Measurements from ENCODE around the gene UQCC2. TPM values are rescaled to one million over a fixed set of nuclear protein-coding genes. Genes with fewer than 3 reads are reported as not detected.

Gene UQCC2
- 12.7 and 27.5 TPM in 2 replicates for total RNA-seq

GRCh38 chr6:33711140-33712129, at the start of gene UQCC2:
TSS of gene UQCC2 (minus strand) at chr6:33711700. CDS start at chr6:33711686, 14 bp downstream.

DNA sequence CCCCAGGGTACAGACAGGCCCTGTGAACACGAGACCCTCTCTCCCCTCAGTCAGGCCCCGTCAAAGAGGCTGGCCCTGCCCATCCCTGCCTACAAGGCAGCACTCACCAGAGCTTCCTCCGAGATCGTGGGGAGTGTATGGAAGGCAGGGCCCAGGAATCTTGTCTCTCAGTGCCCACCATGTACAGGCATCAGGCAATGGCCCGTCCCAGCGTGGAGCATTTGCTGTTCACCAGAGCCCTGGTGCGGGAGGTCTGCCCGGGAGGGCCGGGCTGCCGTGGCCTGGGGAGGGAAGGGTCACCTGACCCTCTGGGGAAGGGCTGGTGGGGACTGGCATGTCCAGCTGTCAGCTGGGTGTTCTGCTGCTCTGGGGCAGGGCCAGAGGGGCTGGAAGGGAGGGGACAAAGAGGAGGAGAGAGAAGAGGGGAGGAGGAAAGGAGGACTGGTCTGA, 35.2 kb upstream of the UQCC2 start, which contains the start of gene IP6K3:
IP6K3 (minus strand) TSS at position 255 of the 450 bp plus-strand sequence. CDS start 11,429 bp downstream, outside the sequence.

Other genes with a start within 250 kb of the UQCC2 start
- gene BAK1, start 131.4 kb downstream of the UQCC2 start, total RNA-seq = 10.5 and 11.7 TPM in 2 replicates
- gene ITPR3, start 90.4 kb downstream of the UQCC2 start, total RNA-seq = 70.3 and 77.4 TPM in 2 replicates
- 0.50 TPM in 1 of 2 replicates, not detected in the other for gene IP6K3, start 35.2 kb upstream of the UQCC2 start, total RNA-seq
- 47.0 and 56.4 TPM in 2 replicates for gene LEMD2, start 77.4 kb upstream of the UQCC2 start, total RNA-seq
- gene MLN, start 92.3 kb upstream of the UQCC2 start, total RNA-seq = not detected in 2 replicates

Data from smooth muscle cell of trachea (primary cell).